RPMI8226 (cell line): ENCODE results near the gene FAM83E.
"Not testable (repeated sequence)": the region's sequence is repeated elsewhere in the genome, so short reads cannot be mapped to it uniquely, and the experiment has no call there.

Source experiments
- DNase-seq: peaks from one replicate; pipeline ENCODE4 v3.0.0-alpha.2; 2015

The FAM83E gene

GRCh38 chr19:48608798-48609263 is 6.0 kb downstream of the FAM83E start:
- DNase-seq: peak; percentile 87

GRCh38 chr19:48607359-48607755 is 7.5 kb downstream of the FAM83E start:
- no peak for DNase-seq

DNA sequence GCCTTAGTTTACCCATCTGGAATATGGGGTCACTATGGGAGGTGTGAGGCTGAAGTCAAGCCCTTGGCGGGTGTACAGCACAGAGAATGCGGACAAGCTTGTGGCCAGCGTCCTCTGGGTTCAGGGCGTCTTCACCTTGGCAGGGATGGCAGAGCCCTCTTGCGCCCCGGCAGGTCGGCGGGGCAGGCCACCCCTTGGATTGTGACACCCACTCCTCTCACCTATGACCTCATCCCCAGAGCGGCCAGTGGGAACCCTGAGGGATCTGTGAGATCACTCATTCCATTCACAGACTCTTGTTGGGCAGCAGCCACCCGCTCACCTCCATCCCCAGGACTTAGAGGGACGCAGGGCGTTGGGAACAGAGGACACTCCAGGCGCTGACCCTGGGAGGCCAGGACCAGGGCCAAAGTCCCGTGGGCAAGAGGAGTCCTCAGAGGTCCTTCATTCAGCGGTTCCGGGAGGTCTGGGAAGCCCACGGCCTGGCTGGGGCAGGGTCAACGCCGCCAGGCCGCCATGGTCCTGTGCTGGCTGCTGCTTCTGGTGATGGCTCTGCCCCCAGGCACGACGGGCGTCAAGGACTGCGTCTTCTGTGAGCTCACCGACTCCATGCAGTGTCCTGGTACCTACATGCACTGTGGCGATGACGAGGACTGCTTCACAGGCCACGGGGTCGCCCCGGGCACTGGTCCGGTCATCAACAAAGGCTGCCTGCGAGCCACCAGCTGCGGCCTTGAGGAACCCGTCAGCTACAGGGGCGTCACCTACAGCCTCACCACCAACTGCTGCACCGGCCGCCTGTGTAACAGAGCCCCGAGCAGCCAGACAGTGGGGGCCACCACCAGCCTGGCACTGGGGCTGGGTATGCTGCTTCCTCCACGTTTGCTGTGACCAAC is 8.2 kb downstream of the FAM83E start, which contains the start of gene SPACA4:
Gene SPACA4 (plus strand): TSS at position 280 of the 896 bp plus-strand sequence. CDS start 237 bp downstream, at position 517.
- no peak for DNase-seq

DNA sequence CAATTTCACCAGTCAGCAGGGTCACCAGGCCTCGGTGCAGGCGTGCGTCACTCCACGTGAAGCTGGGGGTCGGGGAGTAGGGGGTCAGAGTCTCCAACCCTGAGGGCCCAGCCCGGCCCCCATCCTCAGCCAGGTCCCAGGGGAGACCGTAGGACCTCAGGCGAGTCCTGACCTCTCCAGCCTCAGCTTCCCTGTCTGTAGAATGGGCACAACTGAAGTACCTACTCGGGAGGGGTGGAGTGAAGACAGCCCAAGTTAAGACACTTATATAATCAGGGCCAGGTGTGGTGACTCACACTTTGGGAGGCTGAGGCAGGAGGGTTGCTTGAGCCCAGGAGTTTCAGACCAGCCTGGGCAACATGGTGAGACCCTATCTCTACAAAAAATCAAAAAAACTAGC is 11.0 kb downstream of the FAM83E start:
- no peak for DNase-seq

- DNase-seq: no peak
Measured at GRCh38 chr19:48603449-48603848, 11.4 kb downstream of the FAM83E start.

DNA sequence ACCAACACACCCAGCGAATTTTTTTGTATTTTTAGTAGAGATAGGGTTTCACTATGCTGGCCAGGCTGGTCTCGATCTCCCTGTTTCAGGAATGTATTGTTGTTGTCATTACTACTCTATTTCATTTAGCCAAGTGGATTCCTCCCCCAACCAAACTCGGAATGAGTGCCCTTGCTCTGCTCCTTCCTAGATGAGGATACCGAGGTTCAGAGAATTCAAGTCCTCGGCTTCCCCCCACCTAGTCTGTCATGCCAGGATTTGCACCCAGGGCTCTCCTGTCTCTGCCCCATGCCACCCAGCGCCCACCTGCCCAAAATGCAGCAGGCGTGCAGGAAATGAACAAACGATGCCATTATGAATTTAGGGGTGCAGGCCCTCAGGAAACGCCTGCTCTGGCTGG is 11.9 kb downstream of the FAM83E start:
- no peak for DNase-seq

DNA sequence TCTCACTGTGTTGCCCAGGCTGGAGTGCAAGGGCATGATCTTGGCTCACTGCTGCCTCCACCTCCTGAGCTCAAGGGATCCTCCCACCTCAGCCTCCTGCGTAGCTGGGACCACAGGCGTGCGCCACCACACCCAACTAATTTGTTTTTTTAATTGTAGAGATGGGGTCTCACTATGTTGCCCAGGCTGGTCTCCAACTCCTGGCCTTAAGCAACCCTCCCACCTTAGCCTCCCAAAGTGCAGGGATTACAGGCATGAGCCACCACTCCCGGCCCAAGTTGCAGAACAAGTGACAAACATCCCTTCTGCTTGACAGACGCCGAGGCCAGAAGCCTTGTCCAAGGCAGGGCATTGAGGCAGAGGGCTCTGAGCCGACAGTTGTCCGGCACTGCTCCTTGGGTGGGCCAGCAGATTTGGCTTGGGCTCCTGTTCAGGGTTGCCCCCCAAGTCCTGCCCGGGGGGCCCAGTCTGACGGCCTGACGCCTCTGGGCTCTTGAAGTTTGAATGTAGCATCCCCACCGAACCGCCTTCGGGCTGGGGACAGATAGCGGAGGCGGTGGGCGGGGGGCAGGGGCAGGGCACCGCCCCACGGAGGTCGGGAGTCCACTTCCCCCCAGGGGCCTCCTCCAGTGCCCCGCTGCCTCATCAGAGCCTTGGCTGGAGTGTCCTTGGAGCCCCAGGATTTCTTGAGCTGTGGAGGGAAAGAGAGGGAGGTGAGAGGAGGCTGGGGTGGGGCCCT is 14.0 kb downstream of the FAM83E start:
- DNase-seq: no peak

GRCh38 chr19:48598996-48599700 is 15.7 kb downstream of the FAM83E start:
- no peak for DNase-seq

DNA sequence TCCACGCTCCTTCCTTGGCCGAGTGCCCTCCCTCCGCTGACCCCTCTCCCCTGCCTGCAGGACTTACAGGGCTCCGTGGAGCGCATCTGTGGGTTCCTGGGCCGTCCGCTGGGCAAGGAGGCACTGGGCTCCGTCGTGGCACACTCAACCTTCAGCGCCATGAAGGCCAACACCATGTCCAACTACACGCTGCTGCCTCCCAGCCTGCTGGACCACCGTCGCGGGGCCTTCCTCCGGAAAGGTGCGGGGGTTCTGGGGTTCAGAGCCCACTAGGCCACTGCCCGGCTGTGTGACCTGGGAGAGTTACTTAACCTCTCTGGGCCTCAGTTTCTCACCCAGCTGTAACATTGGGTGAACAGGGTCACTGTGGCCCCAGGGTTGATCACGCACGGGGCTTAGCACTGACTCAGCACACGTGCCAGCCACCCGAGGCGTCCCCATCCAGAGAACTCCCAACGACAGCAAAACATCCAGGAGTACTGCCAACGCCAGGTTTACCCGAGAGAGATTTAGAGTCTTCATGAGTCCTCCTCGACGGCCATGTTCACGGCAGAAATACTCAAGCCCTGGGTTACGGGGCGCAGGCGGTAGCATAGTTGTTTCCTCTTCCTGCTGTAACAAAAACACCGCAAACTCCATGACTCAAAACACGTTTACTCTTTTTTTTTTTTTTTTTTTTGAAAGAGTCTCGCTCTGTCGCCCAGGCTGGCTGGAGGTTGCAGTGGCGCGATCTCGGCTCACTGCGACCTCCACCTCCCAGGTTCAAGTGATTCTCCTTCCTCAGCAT is 18.0 kb downstream of the FAM83E start:
- peak; percentile 23 for DNase-seq

GRCh38 chr19:48596237-48596636 is 18.6 kb downstream of the FAM83E start:
- DNase-seq: no peak

DNA sequence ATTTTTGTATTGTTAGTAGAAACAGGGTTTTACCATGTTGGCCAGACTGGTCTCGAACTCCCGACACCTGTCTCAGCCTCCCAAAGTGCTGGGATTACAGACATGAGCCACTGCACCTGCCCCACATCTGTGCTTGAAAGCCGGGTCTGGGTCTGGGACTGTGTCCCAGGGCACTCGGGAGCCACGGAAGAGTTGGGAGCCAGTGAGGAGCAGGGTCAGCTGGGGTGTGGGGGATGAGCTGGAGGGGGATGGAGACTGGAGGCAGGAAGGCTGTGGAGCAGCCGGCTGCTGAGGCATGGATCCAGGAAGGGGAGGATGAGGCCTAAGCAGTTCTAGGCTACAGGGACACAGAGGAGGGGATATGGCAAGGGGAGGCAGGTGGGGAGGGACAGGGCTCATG is 19.0 kb downstream of the FAM83E start:
- DNase-seq: no peak

- no peak for DNase-seq
Measured at GRCh38 chr19:48595171-48595570, 19.7 kb downstream of the FAM83E start.

- no peak for DNase-seq
Measured at GRCh38 chr19:48591021-48591420, 23.9 kb downstream of the FAM83E start.

GRCh38 chr19:48588670-48589401 is 26.0 kb downstream of the FAM83E start:
- peak; percentile 88 for DNase-seq

DNA sequence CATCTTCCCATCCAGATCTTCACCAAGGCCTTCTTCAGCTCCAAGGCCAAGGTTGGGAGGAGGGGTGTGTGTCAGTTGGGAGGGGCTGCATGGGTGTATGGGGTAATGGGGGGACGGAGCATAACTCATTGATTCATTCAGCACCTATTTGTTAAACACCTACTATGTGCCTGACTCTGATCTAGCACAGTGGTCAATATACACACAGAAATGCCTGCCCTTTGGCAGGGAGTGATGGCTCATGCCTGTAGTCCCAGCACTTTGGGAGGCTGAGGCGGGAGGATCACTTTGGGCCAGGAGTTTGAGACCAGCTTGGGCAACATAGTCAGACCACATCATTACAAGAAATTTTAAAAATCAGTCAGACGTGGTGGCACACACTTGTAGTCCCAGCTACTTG is 27.5 kb downstream of the FAM83E start:
- DNase-seq: no peak

DNA sequence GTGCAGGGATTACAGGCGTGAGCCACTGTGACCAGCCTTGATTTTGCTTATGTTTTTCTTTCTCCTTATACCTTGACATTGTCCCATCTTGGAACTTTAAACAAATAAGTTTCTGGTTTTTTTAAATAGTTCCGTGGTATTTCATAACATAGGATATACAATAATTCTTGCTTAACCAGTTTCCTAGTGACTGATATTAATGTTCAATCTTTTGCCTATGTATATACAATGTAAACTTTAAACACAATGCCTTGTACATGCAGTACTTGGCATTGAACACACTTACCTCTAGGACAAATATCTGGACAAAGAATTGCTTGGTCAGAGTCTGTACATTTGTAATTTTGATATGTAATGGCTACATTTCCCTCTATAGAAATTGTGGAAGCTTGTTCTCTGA is 32.7 kb downstream of the FAM83E start:
- DNase-seq: no peak

DNA sequence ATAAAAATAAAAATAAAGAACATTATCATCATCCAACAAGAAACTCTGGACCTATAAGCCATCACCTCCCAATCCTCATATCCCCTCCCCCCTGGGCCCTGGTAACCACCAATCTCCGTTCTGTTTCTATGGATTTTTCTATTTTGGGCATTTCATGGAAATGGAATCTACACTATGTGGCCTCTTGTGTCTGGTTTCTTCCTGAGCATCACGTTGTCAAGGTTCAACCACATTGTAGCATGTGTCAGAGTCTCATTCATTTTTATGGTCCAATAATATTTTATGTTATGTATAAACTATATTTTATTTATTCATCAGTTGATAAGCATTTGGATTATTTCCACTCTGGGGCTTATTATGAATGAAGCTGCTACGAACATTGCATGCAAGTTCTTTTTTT is 36.0 kb downstream of the FAM83E start:
- DNase-seq: no peak

DNA sequence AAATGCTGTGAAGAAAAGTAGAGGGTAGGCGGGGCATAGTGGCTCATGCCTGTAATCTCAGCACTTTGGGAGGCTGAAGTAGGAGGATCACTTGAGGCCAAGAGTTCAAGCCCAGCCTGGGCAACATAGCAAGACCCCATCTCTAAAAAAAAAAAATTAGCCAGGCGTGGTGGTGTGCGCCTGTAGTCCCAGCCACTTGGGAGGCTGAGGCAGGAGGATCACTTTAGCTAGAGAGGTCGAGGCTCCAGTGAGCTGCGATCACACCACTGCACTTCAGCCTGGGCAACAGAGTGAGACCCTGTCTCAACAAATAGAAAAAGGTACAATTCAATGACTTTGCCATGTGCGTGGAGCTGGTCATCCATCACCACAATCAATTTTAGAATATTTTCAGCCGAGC is 37.0 kb downstream of the FAM83E start:
- not testable (repeated sequence) for DNase-seq

DNA sequence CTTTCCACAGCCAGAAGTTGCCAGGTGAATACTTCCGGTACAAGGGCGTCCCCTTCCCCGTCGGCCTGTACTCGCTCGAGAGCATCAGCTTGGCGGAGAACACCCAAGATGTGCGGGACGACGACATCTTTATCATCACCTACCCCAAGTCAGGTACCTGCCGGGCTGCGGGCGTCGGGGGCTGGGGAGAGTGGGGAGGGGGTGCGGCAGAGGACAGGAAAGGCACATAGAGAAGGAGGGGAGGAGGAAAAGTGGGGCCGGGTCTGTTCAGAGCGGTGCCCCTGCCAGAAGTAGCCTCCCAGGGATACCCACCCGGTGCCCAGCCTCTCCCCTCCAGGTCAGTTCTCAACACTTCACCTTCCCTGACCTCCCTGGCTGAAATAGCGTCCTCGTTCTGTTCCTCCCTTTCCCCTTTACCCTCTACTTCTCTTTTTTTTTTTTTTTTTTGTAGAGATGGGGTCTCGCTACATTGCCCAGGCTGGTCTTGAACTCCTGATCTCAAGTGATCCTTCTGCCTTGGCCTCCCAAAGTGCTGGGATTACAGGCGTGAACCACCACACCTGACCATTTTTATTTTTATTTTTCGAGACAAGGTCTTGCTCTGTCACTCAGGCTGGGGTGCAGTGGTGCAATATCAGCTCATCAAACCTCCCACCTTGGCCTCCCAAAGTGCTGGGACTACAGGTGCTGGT is 38.8 kb downstream of the FAM83E start:
- no peak for DNase-seq

GRCh38 chr19:48573163-48573505 is 41.7 kb downstream of the FAM83E start:
- DNase-seq: no peak
